HEK293 (cell line): ENCODE data around the gene ISYNA1.

Experiments
- CTCF ChIA-PET: fragments of 350-600 bp; formaldehyde crosslinking; extraction: SDS; loops from one replicate; lab custom pipeline; 2021; ENCODE audit warnings: antibody characterized with exemption; lab: Yijun Ruan, JAX
- POLR2A ChIA-PET: fragments of 300-600 bp; formaldehyde crosslinking; extraction: SDS; loops from one replicate; lab custom pipeline; 2020; ENCODE audit warnings: antibody characterized with exemption, inconsistent platforms; lab: Yijun Ruan, JAX
- H3K27ac ChIP-seq: fragments of 200-500 bp; sonication (Bioruptor generic); 2 replicates; pipeline ENCODE4 v1.5.1; 2014; ENCODE audit warnings: low read depth, low read length, control low read depth, inconsistent platforms; ENCODE audit errors: extremely low read depth
- H3K36me3 ChIP-seq, 2 experiments: fragments of 200-500 bp in 1 of 2; sonication (Bioruptor generic) in 1 of 2; 1 replicate in 1 of 2; 2 replicates in 1 of 2; pipeline ENCODE4 v1.5.1; 2014 to 2017; ENCODE audit warnings: inconsistent platforms in 2 of 2, low read length in 2 of 2; ENCODE audit not compliant: control insufficient read depth in 2 of 2, insufficient read depth in 1 of 2
- H3K4me1 ChIP-seq: fragments of 200-500 bp; sonication (Bioruptor generic); 2 replicates; pipeline ENCODE4 v1.5.1; 2014; ENCODE audit warnings: mild to moderate bottlenecking, low read length, inconsistent platforms; ENCODE audit not compliant: control insufficient read depth, insufficient read depth
- H3K4me3 ChIP-seq: 2 replicates; pipeline ENCODE4 v1.5.1; 2011; ENCODE audit warnings: low read depth, mild to moderate bottlenecking, control low read depth, low read length, moderate library complexity
- H3K9me3 ChIP-seq: fragments of 200-500 bp; sonication (Bioruptor generic); 2 replicates; pipeline ENCODE4 v1.5.1; 2014; ENCODE audit warnings: low read depth, low read length, inconsistent platforms; ENCODE audit not compliant: control insufficient read depth, insufficient read depth
- HIC1 ChIP-seq: fragments of 450-650 bp; formaldehyde crosslinking; IDR thresholded peaks from 2 replicates; pipeline ENCODE4 v1.5.1; 2016; ENCODE audit warnings: missing biosample characterization, missing genetic modification characterization
- KLF7 ChIP-seq: fragments of 450-650 bp; formaldehyde crosslinking; IDR thresholded peaks from 2 replicates; pipeline ENCODE4 v1.5.1; 2016; ENCODE audit warnings: missing biosample characterization, missing genetic modification characterization, borderline replicate concordance
- PRDM10 ChIP-seq: fragments of 450-650 bp; formaldehyde crosslinking; IDR thresholded peaks from 2 replicates; pipeline ENCODE4 v1.5.1; 2016; ENCODE audit warnings: missing biosample characterization, missing genetic modification characterization
- REST ChIP-seq: fragments of 450-650 bp; formaldehyde crosslinking; IDR thresholded peaks from 2 replicates; pipeline ENCODE4 v1.5.1; 2016; ENCODE audit warnings: missing biosample characterization, missing genetic modification characterization
- YY1 ChIP-seq: fragments of 450-650 bp; formaldehyde crosslinking; IDR thresholded peaks from 2 replicates; pipeline ENCODE4 v1.5.1; 2018; ENCODE audit warnings: missing biosample characterization, missing genetic modification characterization
- ZBTB17 ChIP-seq: fragments of 450-650 bp; formaldehyde crosslinking; IDR thresholded peaks from 2 replicates; pipeline ENCODE4 v1.5.1; 2016; ENCODE audit warnings: missing biosample characterization, missing genetic modification characterization
- ZBTB21 ChIP-seq: fragments of 450-650 bp; formaldehyde crosslinking; IDR thresholded peaks from 2 replicates; pipeline ENCODE4 v1.5.1; 2017; ENCODE audit warnings: missing biosample characterization, missing genetic modification characterization
- ZBTB48 ChIP-seq: fragments of 450-650 bp; formaldehyde crosslinking; IDR thresholded peaks from 2 replicates; pipeline ENCODE4 v1.5.1; 2016; ENCODE audit warnings: missing biosample characterization, missing genetic modification characterization
- ZNF184 ChIP-seq: fragments of 450-650 bp; IDR thresholded peaks from 2 replicates; pipeline ENCODE4 v1.5.1; 2018; ENCODE audit warnings: missing biosample characterization, mild to moderate bottlenecking, missing genetic modification characterization
- ZNF24 ChIP-seq: fragments of 450-650 bp; formaldehyde crosslinking; IDR thresholded peaks from 2 replicates; pipeline ENCODE4 v1.5.1; 2016; ENCODE audit warnings: missing biosample characterization, missing genetic modification characterization
- ZNF426 ChIP-seq: fragments of 450-650 bp; formaldehyde crosslinking; IDR thresholded peaks from 2 replicates; pipeline ENCODE4 v1.5.1; 2017; ENCODE audit warnings: missing biosample characterization, missing genetic modification characterization, mild to moderate bottlenecking, inconsistent platforms, moderate library complexity
- ZNF514 ChIP-seq: fragments of 450-650 bp; formaldehyde crosslinking; IDR thresholded peaks from 2 replicates; pipeline ENCODE4 v1.5.1; 2016; ENCODE audit warnings: missing biosample characterization, missing genetic modification characterization
- ZNF530 ChIP-seq: fragments of 450-650 bp; formaldehyde crosslinking; IDR thresholded peaks from 2 replicates; pipeline ENCODE4 v1.5.1; 2016; ENCODE audit warnings: low read depth, missing biosample characterization, missing genetic modification characterization
- ZNF561 ChIP-seq: fragments of 450-650 bp; IDR thresholded peaks from 2 replicates; pipeline ENCODE4 v1.5.1; 2018; ENCODE audit warnings: missing biosample characterization, missing genetic modification characterization, borderline replicate concordance
- ZNF600 ChIP-seq: fragments of 450-650 bp; formaldehyde crosslinking; IDR thresholded peaks from 2 replicates; pipeline ENCODE4 v1.5.1; 2016; ENCODE audit warnings: missing biosample characterization, missing genetic modification characterization
- ZNF621 ChIP-seq: fragments of 450-650 bp; formaldehyde crosslinking; IDR thresholded peaks from 2 replicates; pipeline ENCODE4 v1.5.1; 2017; ENCODE audit warnings: missing biosample characterization, missing genetic modification characterization
- ZNF792 ChIP-seq: fragments of 450-650 bp; formaldehyde crosslinking; IDR thresholded peaks from 2 replicates; pipeline ENCODE4 v1.5.1; 2016; ENCODE audit warnings: missing biosample characterization, missing genetic modification characterization
- ZNF837 ChIP-seq: fragments of 450-650 bp; formaldehyde crosslinking; IDR thresholded peaks from 2 replicates; pipeline ENCODE4 v1.5.1; 2016; ENCODE audit warnings: missing biosample characterization, missing genetic modification characterization

ISYNA1 gene

GRCh38 chr19:18414504-18415177 lies 23.3 kb downstream of the ISYNA1 start:
- Histone ChIP-seq H3K4me3 (no peak overlapping the region), H3K27ac (no peak overlapping the region), H3K4me1 (peaks cover 9% of the 10 kb centered on the region; the same call in 1 of the 2 replicates), H3K36me3 (no peaks in the 10 kb centered on the region), H3K9me3 (no peaks in the 10 kb centered on the region)
- no peak for TF ChIP-seq ZNF24 (tag by site-specific recombination)
- peak; percentile 11; the same call in 1 of the 2 replicates for TF ChIP-seq PRDM10 (tag by site-specific recombination)
- no peak for TF ChIP-seq REST
- TF ChIP-seq ZNF600 = 0 out of 2 replicates have a peak, but pooled peaks have one; percentile 51
- ChIA-PET CTCF (interaction anchor here (0.6 to 6.7 kb wide), 12 partner anchors 26 to 146 kb away, joined by 3 to 117 read pairs (median 6); partner anchors contain the start of gene GDF15), POLR2A (interaction anchor here (2.5 kb wide), 1 partner anchor 134 kb away, joined by 18 read pairs; the partner anchor contains the start of gene JUND)

GRCh38 chr19:18412610-18413239 lies 25.2 kb downstream of the ISYNA1 start:
- Histone ChIP-seq H3K27ac (no peak overlapping the region), H3K9me3 (no peaks in the 10 kb centered on the region), H3K4me3 (no peak overlapping the region), H3K4me1 (peaks cover 9% of the 10 kb centered on the region; the same call in 1 of the 2 replicates), H3K36me3 (no peaks in the 10 kb centered on the region)
- POLR2A ChIA-PET = interaction anchor here (0.6 to 2.5 kb wide), 4 partner anchors 69 to 806 kb away, joined by 3 to 18 read pairs (median 4); partner anchors contain the start of gene JUND
- CTCF ChIA-PET = interaction anchor here (0.6 to 6.7 kb wide), 11 partner anchors 11 to 1057 kb away, joined by 3 to 117 read pairs (median 5); partner anchors contain the start of genes GDF15 and JUND
- TF ChIP-seq KLF7 (tag by site-specific recombination) (no peak), ZNF514 (no peak), ZBTB48 (tag by site-specific recombination) (no peak), ZNF837 (no peak), ZNF184 (tag by site-specific recombination) (no peak), ZNF561 (tag by site-specific recombination) (no peak), ZNF530 (no peak), HIC1 (tag by site-specific recombination) (no peak), ZBTB21 (no peak), YY1 (tag by site-specific recombination) (no peak), ZNF426 (tag by site-specific recombination) (no peak), ZNF792 (tag by site-specific recombination) (no peak), ZBTB17 (no peak), ZNF621 (no peak)
